Cerebellar nuclear complex (tissue), 1 donor: ENCODE data around the gene GPANK1.
A peak's percentile ranks its signal among the peaks of the same experiment; 100 is the strongest.

Experiments
- DNase-seq, 2 experiments: peaks; one replicate each; lab custom pipeline; 2025; lab: John Stamatoyannopoulos, UW

GPANK1 gene

DNA sequence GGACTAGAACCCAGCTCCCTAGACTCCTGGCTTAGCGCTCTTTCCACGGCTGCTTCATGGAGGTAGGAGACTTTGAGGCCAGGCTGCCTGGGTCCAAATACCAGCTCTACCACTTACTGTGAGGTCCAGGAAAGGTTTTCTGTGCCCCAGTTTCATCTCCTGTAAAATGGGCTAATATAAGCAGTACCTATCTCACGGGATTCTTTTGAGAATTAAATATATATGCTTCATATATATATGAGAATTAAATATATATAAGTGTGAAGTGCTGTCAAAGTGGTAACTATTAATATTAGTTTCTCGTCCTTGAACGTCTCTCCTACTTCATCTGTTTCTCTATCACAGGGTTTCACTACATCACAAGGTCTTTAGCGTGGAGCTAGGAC lies 26.3 kb upstream of the GPANK1 start:
- DNase-seq, result no peak

DNA sequence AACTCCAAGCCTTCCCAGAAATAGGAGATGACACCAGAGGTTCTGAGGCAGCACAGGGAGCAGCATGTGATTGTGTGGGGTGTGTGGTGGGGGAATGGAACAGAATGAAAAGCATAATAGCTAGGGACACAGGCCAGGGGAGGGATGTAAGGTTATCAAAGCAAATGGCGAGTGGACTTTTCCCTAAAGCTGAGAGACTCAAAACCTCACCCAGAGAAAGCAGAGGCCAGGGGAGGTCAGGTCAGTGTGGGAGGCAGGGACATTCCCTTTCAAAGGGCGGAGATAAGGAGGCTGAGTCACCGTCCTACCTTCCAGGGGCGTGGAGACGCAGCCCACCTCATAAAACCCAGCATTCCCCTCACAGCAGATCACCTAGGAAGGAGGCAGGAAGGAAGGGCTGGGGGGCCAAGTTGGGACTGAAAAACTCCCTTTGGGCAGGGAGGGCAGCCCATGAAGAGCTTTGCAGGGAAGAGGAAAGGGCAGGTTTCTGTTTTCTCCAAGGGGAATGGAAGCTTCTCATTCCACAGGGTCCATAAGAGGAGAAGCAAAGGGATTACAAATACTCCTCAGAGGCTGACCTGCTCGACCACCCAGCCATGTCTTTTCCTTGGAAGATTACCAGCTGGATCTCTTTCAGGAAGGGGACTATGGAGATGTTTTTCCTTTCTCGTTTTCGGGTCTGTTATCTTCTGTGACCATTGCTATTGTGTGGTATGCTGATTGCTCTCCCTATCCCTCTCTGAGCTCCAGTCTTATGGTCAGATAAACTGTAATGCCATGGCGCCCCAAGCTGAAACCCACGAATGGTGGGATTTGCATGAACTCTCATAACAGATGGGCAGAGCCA lies 25.7 kb upstream of the GPANK1 start:
- DNase-seq, result no peak

- DNase-seq, result no peak
Observed at GRCh38 chr6:31689249-31690110, 24.7 kb upstream of the GPANK1 start.

DNA sequence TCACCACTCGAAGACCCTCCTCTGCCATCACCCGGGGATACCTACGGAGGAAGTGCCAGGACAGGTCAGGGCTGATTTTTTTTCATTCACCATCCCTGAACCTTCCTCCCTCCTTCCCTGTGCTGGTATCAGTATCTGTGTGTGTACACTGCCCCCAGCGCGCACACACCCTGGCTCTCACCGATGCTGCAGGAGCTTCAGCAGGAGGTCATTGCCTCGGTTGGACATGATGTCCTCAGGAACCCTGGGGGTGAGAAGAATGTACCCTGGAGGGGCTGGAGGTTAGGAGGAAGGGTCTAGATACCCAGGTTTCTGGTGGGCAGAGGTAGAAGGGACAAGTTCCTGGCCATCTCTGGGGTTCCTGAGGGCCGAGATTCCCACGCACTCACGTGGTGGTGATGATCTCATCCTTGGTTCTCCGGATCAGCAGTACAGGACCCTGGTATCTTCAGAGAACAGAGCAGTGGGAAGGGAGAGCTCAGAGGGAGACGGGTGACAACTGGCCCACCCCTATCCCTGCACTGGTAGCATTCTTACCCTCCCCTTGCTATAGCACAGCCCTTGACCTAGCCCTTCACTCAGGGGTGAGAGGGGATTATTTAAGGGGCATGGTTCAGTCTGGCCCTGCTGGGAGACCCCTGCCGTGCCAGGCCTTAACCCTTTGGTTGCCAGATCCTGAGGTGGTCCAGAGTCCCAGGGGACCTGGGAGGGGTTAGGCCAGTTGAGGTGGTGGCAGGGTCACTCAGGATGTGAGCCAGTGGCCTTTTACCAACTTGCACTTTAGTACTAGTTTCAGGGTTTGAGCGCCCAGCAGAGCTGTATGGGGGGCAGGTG lies 23.3 kb upstream of the GPANK1 start:
- no peak for DNase-seq

- DNase-seq, result no peak
Observed at GRCh38 chr6:31687321-31687720, 22.5 kb upstream of the GPANK1 start.

DNA sequence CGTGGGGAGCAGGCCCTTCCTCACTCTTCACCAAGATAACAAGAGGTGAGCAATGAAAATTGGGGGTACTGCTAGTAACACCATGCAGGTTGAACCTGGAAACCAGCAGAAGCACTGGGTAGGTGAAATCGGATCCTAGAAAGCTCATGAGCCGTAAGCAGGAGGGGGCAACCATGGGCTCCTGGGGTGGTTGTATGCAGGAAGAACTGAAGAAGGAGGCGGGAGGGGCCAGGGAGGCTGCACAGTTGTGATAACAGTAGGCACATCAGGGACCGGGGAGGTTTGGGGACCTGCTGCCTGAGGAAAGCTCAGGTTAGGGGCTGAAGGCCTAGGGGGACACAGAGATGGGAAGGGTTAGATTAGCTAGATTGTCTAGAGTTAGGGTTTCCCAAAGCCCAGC lies 21.7 kb upstream of the GPANK1 start:
- no peak for DNase-seq

DNA sequence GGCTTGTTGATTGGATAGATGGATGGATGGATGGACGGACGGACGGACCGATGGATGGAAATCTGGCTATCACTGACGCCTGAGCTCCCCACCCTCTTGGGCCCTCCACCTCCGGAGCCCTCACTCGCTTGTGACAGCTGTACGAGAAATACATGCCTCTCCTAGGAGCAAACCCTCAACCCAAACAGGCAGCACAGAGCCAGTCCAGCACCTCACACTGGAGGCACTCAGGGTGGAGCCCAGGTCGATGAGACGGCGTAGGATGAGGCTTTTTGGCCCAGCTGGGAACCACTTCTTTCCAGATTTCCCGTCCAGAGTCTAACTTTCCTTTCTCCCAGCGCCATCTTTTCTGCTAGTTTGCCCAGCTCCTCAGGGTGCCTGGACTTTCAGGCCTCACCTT lies 18.8 kb upstream of the GPANK1 start:
- DNase-seq, result no peak

DNA sequence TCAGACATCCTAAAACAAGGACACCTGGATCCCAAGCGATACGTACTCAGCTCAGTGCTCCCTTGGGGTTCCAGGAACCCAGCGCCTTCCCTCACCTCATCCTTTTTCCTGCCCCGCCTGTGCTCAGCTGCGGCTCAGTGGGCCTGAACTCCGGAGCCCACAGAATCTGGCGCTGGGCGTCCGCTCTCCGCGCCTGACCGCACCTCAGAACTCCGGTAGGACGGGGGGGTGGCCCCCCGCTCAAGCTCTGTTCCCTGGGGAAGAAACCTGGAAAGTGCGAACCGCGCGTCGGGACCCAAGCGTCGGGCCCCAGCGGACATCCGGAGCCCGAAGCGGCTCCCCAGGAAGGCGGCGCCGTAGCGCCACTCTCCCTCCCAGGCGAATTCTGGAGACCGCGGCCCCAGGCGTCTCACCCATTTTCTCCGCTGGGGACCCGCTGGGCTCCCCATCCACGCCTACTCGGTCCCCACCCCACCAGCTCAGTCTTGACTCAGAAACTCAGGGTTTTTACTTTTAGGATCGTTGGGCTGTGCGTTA lies 16.4 kb upstream of the GPANK1 start:
- no peak for DNase-seq

GRCh38 chr6:31680226-31681134 lies 15.7 kb upstream of the GPANK1 start, which contains the start of gene LY6G5C:
LY6G5C (minus strand) TSS chr6:31681067; CDS start chr6:31680373, 694 bp downstream.
- DNase-seq, result peak in 1 of 2 experiments; percentile 72

DNA sequence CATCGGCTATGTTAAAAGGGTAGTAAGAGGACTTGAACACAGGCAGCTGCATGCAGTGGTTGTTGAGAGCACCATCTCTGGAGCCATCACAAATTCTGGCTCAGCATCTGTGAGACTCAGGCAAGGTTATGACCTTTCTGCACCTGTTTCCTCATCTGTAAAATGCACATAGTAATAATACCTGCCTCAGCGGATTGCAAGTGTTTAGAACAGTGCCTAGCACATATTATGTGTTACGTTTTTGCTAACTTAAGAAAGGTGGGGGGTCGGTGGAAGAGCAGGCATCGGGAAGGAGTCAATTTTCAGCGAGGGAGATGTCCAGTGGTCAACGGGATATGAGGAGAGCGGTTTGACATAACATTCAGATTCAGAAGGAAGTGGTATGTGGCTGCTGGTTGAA lies 13.2 kb upstream of the GPANK1 start:
- DNase-seq, result no peak

- no peak for DNase-seq
Observed at GRCh38 chr6:31676904-31677303, 12.1 kb upstream of the GPANK1 start.

- DNase-seq, result no peak
Observed at GRCh38 chr6:31676322-31676903, 11.6 kb upstream of the GPANK1 start.

GRCh38 chr6:31669676-31670075 lies 4.9 kb upstream of the GPANK1 start, which contains the start of gene LY6G5B:
LY6G5B (plus strand) TSS chr6:31669976; CDS start chr6:31670951, 975 bp downstream.
- no peak for DNase-seq

DNA sequence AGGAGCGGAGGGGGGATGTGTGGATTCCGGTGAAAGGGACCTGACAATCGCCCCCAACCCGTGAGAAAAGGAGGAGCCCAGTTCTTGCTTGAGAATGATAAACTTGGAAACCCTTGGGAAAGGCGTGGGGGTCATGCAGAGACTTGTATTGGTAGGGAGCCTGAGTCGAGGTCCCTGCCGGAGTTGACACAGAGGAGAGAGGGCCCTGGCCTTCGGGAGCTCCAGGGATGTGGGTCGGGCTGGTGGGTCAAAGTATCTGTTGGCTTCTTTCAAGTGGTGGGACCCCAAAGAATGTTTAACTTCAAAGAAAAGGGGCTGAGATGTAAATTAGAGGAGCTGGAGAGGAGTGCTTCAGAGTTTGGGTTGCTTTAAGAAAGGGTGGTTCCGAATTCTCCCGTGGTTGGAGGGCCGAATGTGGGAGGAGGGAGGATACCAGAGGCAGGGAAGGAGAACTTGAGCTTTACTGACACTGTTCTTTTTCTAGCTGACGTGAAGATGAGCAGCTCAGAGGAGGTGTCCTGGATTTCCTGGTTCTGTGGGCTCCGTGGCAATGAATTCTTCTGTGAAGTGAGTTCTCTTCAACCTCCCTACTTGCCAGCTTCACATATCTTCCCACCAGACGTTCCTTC lies 1.7 kb upstream of the GPANK1 start:
- DNase-seq, result no peak

- DNase-seq, result peak; percentile 95 to 98
Observed at GRCh38 chr6:31665501-31666336, 922 bp upstream of the GPANK1 start, which contains the start of gene CSNK2B. CSNK2B (plus strand) TSS chr6:31666080; CDS start chr6:31666832, 752 bp downstream.

GRCh38 chr6:31663961-31664789 lies 622 bp downstream of the GPANK1 start:
- no peak for DNase-seq

- DNase-seq, result no peak
Observed at GRCh38 chr6:31663126-31663960, 1.5 kb downstream of the GPANK1 start.
